Measurements from ENCODE around the gene LZTFL1.
"Not testable (repeated sequence)": the region's sequence is repeated elsewhere in the genome, so short reads cannot be mapped to it uniquely, and the experiment has no call there.

LZTFL1 gene

DNA sequence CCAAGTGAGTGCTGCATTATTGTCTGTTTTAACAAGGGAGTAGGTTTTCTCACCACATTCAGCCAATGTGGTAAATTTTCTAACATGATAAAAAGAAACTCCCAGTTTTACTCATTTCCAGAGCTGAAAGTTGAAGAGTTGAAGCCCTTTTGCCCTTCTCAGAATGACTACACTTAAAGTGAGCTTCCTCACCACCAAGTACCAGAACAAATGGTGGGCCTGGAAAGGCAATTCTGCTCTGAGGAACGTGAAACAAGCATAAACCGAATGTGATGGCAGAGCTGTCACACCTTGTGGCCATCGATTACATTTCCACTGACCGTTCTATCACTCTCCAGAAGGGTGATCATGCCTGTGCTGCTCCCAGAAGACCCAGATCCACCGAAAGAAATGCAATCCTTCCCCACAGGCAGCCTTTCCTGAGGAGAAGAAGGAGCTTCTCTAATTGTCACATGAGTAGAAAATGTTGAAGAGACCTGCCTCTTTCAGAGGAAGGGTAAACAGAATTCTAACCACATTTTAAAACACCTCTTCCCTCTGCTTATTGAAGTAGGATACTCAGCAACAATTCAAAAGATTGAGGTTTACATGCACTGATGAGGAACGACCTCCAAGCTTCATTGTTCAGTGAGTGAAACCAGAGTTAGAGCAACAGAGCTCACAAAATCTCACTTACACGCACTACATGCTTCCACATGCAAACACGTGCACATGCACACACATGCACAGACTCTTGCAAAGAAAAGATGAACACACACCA, 23.0 kb upstream of the LZTFL1 start:
- DNase-seq: no peak

DNA sequence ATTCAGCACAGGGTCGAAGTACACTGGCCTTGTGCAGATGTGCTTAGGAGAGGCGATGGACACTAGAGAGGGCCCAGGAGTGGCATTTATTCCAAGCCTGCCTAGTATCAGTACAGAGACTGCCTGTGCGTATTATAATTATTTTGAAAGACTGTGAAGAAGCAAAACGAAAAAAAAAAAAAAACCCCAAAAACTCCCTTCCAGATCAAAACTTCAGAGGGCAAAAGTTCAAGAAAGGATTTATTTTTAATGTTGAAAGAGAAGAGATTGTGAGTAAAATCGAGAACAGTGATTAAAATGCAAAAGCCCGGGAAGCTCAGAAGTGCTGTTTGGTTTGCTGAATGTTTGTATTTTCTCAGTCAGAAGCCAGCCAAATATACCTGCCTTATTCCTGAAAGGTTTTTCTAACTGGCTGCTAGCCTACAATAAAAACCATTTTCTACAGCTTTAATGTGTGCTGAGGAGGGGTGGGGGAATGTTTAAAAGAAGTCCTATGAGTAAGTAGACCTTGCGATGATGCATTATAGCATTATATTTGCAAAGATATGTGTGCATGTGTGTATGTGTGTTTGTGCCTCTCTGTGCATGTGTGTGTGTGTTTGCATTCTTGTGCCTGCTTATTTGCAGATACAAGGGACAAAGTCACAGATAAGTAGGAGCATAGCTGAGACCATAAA, 19.3 kb upstream of the LZTFL1 start:
- no peak for DNase-seq

- DNase-seq: no peak
Measured at GRCh38 chr3:45860481-45860880, 18.6 kb upstream of the LZTFL1 start.

- DNase-seq: no peak
Measured at GRCh38 chr3:45858809-45859543, 17.1 kb upstream of the LZTFL1 start.

GRCh38 chr3:45857024-45857423, 15.1 kb upstream of the LZTFL1 start:
- DNase-seq: not testable (repeated sequence)

DNA sequence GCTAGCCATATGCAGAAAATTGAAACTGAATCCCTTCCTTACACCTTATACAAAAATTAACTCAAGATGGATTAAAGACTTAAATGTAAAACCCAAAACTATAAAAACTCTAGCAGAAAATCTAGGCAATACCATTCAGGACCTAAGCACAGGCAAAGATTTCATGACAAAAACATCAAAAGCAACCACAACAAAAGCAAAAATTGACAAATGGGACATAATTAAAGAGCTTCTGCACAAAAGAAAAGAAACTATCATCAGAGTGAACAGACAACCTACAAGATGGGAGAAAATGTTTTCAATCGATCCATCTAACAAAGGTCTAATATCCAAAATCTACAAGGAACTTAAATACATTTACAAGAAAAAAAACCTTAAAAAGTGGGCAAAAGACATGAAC, 14.4 kb upstream of the LZTFL1 start:
- not testable (repeated sequence) for DNase-seq

DNA sequence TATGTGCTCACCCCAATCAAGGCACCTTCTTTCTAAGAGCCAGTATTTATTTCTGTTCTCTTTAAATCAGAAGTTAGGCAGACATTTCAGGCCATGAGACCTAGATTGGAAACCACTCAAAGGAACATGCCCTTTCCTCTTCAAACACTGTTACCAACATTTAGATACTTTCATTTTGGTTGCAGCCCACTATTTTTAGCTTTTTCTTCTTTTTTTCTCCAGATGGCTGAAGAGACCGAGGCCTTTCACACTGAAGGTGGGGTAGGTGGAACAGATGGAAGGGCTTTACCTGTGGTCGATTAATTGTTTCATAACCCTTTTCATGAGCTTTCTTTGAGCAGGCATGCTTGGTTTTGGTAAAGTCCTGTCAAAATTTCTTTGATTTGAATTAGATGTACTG, 10.9 kb upstream of the LZTFL1 start:
- no peak for DNase-seq

DNA sequence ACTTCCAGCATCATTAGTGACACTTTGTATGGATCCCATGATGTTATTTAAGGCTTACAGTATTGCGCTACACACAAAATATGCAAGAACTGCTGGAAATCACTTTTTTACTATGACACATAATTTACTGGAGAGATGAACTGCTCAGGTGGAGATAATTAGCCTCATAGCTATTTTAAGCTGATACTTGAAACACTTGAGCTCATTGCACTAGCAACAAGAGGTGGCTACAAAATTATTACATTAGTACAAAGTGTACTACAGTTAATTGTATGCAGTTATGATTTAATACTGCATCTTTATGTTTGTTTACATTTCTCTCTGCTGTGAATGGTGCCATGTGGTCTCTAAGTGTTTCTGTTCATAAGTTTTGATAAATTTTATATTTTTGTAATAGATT, 6.5 kb upstream of the LZTFL1 start:
- DNase-seq: no peak

- no peak for DNase-seq
Measured at GRCh38 chr3:45844616-45845015, 2.7 kb upstream of the LZTFL1 start.

- no peak for DNase-seq
Measured at GRCh38 chr3:45842851-45843625, 1.1 kb upstream of the LZTFL1 start.

GRCh38 chr3:45841420-45841756, 531 bp downstream of the LZTFL1 start:
- no peak for DNase-seq

GRCh38 chr3:45838466-45838865, 3.5 kb downstream of the LZTFL1 start:
- no peak for DNase-seq

DNA sequence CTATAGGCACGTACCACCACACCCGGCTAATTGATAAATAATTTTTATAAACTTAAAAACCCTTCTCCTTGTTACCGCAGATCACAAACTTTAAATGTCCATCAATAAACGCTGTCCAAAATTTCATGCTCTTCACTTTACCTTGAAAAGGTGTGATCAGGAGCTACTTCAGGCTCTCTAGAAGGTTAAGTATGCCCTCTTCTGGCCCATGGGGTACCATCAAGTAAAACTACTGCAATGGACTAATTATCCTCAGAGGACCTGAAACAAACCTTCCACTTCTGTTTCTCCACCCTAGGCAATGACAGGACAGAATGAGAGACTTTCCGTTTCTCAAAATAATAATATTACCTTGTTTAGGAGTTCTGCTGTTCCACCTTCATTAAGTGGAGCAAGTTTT, 9.2 kb downstream of the LZTFL1 start:
- DNase-seq: no peak

GRCh38 chr3:45830121-45830520, 11.8 kb downstream of the LZTFL1 start:
- no peak for DNase-seq

DNA sequence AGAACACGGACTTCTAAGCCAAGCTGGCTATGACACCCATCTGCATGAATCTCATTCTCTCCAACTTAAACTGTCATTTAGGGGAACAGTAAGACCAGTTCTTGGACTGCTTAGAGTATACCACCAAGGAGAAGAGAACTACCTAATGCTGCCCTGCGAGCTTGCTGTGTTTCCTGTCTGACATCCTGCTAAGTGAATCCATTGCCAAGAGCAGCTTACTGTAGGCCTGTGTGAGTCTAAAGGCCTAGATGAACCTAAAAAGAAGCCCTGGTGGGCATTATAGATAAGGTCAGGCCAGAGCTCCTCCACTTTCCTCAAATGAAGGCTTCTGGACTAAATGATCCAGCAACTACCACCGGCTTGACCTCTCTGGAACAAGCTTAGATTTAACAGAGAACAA, 15.0 kb downstream of the LZTFL1 start:
- no peak for DNase-seq

- no peak for DNase-seq
Measured at GRCh38 chr3:45826321-45826720, 15.6 kb downstream of the LZTFL1 start.

DNA sequence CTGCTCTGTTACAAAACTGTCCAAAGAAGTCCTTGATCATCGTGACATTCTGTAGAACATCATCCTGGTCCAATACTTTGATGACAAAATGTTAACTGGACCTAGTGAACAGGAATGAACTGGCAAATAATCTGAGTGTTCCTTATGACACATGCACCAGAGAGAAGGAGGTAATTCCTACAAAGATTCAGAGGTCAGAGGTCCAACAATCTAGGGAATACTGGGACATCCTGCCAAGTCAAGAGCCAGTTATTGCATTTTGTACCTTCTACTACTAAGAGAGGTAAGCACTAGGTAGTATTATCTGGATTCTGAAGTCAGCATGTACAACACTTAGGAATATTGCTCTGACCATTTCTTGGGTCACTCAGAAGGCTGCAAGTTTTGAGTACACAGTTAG, 20.8 kb downstream of the LZTFL1 start:
- DNase-seq: no peak

DNA sequence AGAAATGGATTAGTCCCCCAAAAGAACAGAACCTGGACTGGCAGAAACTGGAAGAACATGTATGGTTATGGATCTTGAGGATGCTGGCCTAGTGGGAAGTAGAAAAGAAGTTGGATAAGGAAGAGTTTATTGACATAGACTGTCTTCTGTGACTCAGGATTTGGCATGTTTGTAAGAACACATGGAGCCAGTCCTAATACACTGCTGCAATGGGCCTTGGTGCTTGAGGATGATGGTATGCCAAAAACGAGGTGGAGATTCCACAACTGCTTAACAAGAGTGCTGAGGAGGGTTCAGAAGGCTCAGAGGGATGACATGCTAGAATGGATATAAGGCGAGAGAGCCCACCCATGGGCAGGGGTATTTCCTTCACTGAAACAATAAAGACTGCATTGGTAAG, 22.4 kb downstream of the LZTFL1 start:
- DNase-seq: no peak

GRCh38 chr3:45817831-45818522, 23.9 kb downstream of the LZTFL1 start:
- no peak for DNase-seq

- no peak for DNase-seq
Measured at GRCh38 chr3:45816544-45816943, 25.4 kb downstream of the LZTFL1 start.

DNA sequence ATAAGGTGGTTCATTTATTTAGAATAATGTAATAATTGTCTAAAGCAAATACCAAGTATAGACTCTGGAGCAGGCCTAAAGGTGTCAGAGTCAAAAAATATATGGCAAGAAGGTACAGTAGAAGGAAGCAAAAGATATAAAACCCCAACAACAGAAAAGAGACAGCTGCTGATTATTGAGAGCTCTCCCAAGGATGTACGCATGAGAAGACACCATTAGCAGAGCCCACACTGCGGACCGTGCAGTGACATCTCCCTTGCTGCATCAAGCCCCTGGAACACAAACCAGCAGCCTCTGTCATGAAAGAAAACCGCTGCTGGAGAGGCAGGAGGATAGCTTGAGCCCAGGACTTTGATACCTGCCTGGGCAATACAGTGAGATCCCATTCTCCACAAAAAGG, 27.6 kb downstream of the LZTFL1 start:
- no peak for DNase-seq

DNA sequence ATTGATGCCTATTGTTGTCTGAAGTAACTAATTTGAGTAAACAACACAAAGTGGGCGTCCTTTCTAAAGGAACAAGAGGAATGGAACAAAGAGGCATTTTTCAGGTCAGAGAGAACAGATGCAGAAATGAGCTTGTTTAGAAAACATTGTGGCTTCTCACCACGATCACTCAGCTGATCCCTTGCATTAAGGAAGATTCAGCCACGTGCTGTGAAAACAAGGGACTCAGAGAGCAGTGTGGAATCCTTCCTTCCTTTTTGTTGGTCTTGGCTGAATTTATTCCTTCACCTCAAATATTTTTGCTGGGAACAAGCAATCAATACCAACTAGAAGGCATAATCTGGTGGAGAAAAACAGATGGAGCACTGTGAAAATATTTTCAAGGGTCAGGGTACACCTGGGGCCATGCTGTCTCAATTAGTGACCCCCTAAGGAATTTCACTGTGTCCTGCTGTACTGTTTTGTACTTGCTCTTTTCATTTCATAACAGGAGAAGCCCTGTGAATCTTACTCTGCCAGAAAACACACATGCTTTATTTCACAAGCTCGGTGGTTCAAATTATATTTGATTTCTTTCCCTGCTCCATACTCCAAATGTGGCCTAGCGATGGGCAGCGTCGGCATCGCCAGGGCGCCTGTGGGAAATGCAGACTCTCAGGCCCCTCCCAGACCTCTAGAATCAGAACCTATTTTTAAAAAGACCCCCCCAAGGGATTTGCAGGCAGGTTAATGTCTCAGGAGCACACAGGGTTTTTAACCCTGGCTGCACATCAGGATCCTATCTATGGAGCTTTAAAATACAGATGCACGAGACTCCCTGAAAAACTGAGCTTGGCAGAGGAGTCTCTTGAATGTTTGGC, 34.0 kb downstream of the LZTFL1 start:
- DNase-seq: no peak

Data from activated CD4-positive, alpha-beta T cell treated with anti-CD3 and anti-CD28 coated beads, Interleukin-2, amount 50 U/mL, for 4 hours (primary cell).